MM.1S (cell line): ENCODE results near the gene SNX7.
A peak's percentile ranks its signal among the peaks of the same experiment; 100 is the strongest.

ENCODE experiments used
- DNase-seq: peaks from one replicate; pipeline ENCODE4 v3.0.0-alpha.2; 2015
- H2AFZ ChIP-seq: fragments of 300-600 bp; sonication (generic); 2 replicates; pipeline ENCODE4 v1.6.0; 2016; ENCODE audit warnings: antibody characterized with exemption, low read length
- H3F3A ChIP-seq: fragments of 300-600 bp; sonication (generic); 2 replicates; pipeline ENCODE4 v1.6.1; 2016; ENCODE audit warnings: mild to moderate bottlenecking, antibody characterized with exemption, low read length, moderate library complexity, mixed read lengths; ENCODE audit not compliant: insufficient read depth
- H3K27ac ChIP-seq: fragments of 300-600 bp; sonication (generic); 2 replicates; pipeline ENCODE4 v1.5.1; 2016; ENCODE audit warnings: mild to moderate bottlenecking, low read length
- H3K27me3 ChIP-seq: fragments of 300-600 bp; sonication (generic); replicated peaks from 2 replicates; pipeline ENCODE4 v1.6.0; 2016; ENCODE audit warnings: low read length; ENCODE audit not compliant: insufficient read depth
- H3K36me3 ChIP-seq: fragments of 300-600 bp; sonication (generic); replicated peaks from 2 replicates; pipeline ENCODE4 v1.6.1; 2016; ENCODE audit warnings: mild to moderate bottlenecking, low read length, mixed read lengths; ENCODE audit not compliant: insufficient read depth
- H3K4me1 ChIP-seq: fragments of 300-600 bp; sonication (generic); 2 replicates; pipeline ENCODE4 v1.6.1; 2016; ENCODE audit warnings: low read length, mixed read lengths
- H3K4me2 ChIP-seq: fragments of 300-600 bp; sonication (generic); 2 replicates; pipeline ENCODE4 v1.6.0; 2016; ENCODE audit warnings: low read depth, low read length
- H3K4me3 ChIP-seq: fragments of 300-600 bp; sonication (generic); 2 replicates; pipeline ENCODE4 v1.5.1; 2016; ENCODE audit warnings: low read length, mixed read lengths
- H3K79me2 ChIP-seq: fragments of 300-600 bp; sonication (generic); 2 replicates; pipeline ENCODE4 v1.6.1; 2016; ENCODE audit warnings: mixed run types, low read length, mixed read lengths
- H3K9ac ChIP-seq: fragments of 300-600 bp; sonication (generic); 2 replicates; pipeline ENCODE4 v1.6.1; 2016; ENCODE audit warnings: low read length, mixed read lengths
- H3K9me2 ChIP-seq: fragments of 300-600 bp; sonication (generic); replicated peaks from 2 replicates; pipeline ENCODE4 v1.6.1; 2016; ENCODE audit warnings: mild to moderate bottlenecking, low read length, mixed read lengths; ENCODE audit not compliant: insufficient read depth
- H3K9me3 ChIP-seq: fragments of 300-600 bp; sonication (generic); replicated peaks from 2 replicates; pipeline ENCODE4 v1.6.1; 2016; ENCODE audit warnings: mild to moderate bottlenecking, low read length, mixed read lengths; ENCODE audit not compliant: insufficient read depth
- H4K20me1 ChIP-seq: fragments of 300-600 bp; sonication (generic); 2 replicates; pipeline ENCODE4 v1.6.1; 2016; ENCODE audit warnings: mild to moderate bottlenecking, low read length, moderate library complexity, mixed read lengths; ENCODE audit not compliant: insufficient read depth
- CTCF ChIP-seq: fragments of 300-600 bp; sonication (generic); IDR thresholded peaks from 2 replicates; pipeline ENCODE4 v1.5.1; 2016; ENCODE audit warnings: antibody characterized with exemption, low read length, mixed read lengths
- EZH2 ChIP-seq: fragments of 300-600 bp; sonication (generic); optimal IDR thresholded peaks from 2 replicates; pipeline ENCODE3; 2017; ENCODE audit warnings: low read depth, mild to moderate bottlenecking, antibody characterized with exemption, low read length, mixed read lengths
- EZH2phosphoT487 ChIP-seq: fragments of 300-600 bp; sonication (generic); IDR thresholded peaks from 2 replicates; pipeline ENCODE4 v1.6.1; 2018; ENCODE audit warnings: antibody characterized with exemption, low read length

SNX7 gene

GRCh38 chr1:98796049-98796448 lies 134.5 kb downstream of the SNX7 start:
- H3K9me3 ChIP-seq = no peaks in the 10 kb centered on the region
- no peak overlapping the region for H2AFZ ChIP-seq
- no peak overlapping the region for H3K4me3 ChIP-seq
- no peaks in the 10 kb centered on the region for H3K9me2 ChIP-seq
- no peaks in the 10 kb centered on the region for H3K79me2 ChIP-seq
- no peaks in the 10 kb centered on the region for H3K27me3 ChIP-seq
- no peaks in the 10 kb centered on the region for H3K36me3 ChIP-seq
- H3K4me1 ChIP-seq = no peaks in the 10 kb centered on the region
- no peak overlapping the region for H3K27ac ChIP-seq
- no peaks in the 10 kb centered on the region for H4K20me1 ChIP-seq
- DNase-seq = no peak
- no peak overlapping the region for H3K4me2 ChIP-seq
- H3K9ac ChIP-seq = no peak overlapping the region
- H3F3A ChIP-seq = no peaks in the 10 kb centered on the region
- TF ChIP-seq EZH2phosphoT487 (no peak), CTCF (no peak), EZH2 (no peak)

- Histone ChIP-seq H3K4me3 (no peak overlapping the region), H3K27ac (no peak overlapping the region), H3K79me2 (no peaks in the 10 kb centered on the region), H3F3A (no peaks in the 10 kb centered on the region), H2AFZ (no peak overlapping the region), H3K4me2 (no peak overlapping the region), H4K20me1 (no peaks in the 10 kb centered on the region), H3K9ac (no peak overlapping the region), H3K4me1 (no peaks in the 10 kb centered on the region), H3K27me3 (no peaks in the 10 kb centered on the region), H3K9me2 (no peaks in the 10 kb centered on the region), H3K9me3 (no peaks in the 10 kb centered on the region), H3K36me3 (no peaks in the 10 kb centered on the region)
- DNase-seq = peak; percentile 7
- TF ChIP-seq CTCF (no peak), EZH2phosphoT487 (no peak), EZH2 (no peak)
Observed at GRCh38 chr1:98797506-98797905, 136.0 kb downstream of the SNX7 start.
